Activated B cell treated with CpG ODN at 0.5 μM for 24 hours (primary cell): ENCODE measurements around the gene PXK. TPM values are rescaled to one million over a fixed set of nuclear protein-coding genes. Genes with fewer than 3 reads are reported as not detected.

ENCODE experiments used
- ATAC-seq: fragments of 200-7000 bp; cut with Tn5 transposase; one replicate; pipeline ENCODE4 v1.10.0; 2021; ENCODE audit warnings: low read depth, mild to moderate bottlenecking, moderate library complexity
- CTCF ChIA-PET: fragments of 350-600 bp; sonication (Branson Sonifier 250); formaldehyde crosslinking; loops from one replicate; lab custom pipeline; 2021; ENCODE audit warnings: antibody characterized with exemption; lab: Charles Lee
- POLR2A ChIA-PET: fragments of 350-600 bp; sonication (Branson Sonifier 250); formaldehyde crosslinking; loops from one replicate; lab custom pipeline; 2021; ENCODE audit warnings: antibody characterized with exemption; lab: Charles Lee
- DNase-seq: peaks from one replicate; pipeline ENCODE4 v3.0.0; 2022
- H3K27ac Mint-ChIP-seq: one replicate; pipeline ENCODE4 v1.8.0; 2020; ENCODE audit warnings: mixed read lengths
- H3K27me3 Mint-ChIP-seq: one replicate; pipeline ENCODE4 v1.8.0; 2021; ENCODE audit warnings: mixed read lengths
- H3K36me3 Mint-ChIP-seq: one replicate; pipeline ENCODE4 v1.8.0; 2021; ENCODE audit warnings: low read depth, mixed read lengths
- H3K4me1 Mint-ChIP-seq: one replicate; pipeline ENCODE4 v1.8.0; 2021; ENCODE audit warnings: mixed read lengths
- H3K4me3 Mint-ChIP-seq: one replicate; pipeline ENCODE4 v1.8.0; 2020; ENCODE audit warnings: mild to moderate bottlenecking, mixed read lengths
- H3K9me3 Mint-ChIP-seq: one replicate; pipeline ENCODE4 v1.8.0; 2020; ENCODE audit warnings: mixed read lengths
- CTCF ChIP-seq: fragments of 200-600 bp; IDR thresholded peaks from one replicate; pipeline ENCODE4 v1.8.0; 2022; ENCODE audit warnings: antibody characterized with exemption, mild to moderate bottlenecking
- intact Hi-C: fragments of 100-400 bp; cut with micrococcal nuclease; formaldehyde crosslinking; loops from one replicate; pipeline ENCODE4 v1.15.1; 2024
- total RNA-seq: library from RNA; stranded (reverse); gene quantifications from 2 replicates; pipeline ENCODE4 v1.2.3, GENCODE V29; 2022

Gene PXK
- total RNA-seq, 1 donor from 2014 or later = 81.3 TPM

DNA sequence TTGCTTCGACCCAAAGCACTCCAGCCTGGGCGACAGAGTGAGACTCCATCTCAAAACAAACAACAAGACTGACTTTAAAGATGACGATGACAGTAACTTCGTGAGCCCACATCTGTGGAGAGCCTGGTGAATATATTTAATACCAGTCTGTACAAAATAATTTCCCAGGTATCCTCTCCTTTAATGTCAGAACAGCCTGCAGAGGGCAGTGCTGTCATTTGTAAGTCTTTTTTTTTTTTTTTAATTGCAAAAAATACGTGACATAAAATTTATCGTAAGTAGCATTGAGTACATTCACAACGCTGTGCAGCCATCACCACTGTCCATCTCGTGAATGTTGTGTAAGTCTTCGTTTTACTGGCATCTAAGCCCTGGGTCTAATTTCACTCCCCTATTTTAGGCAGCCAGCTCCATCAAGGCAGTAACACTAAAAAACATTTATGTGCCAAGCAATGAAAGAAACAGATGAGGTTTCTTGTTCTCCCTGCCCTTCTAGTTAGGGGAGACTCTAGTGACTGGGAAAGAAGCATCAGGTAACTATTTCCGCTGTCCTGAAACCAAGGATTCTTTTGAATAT is 25.0 kb upstream of the PXK start:
- no peak for DNase-seq
- Mint-ChIP-seq H3K27ac (no peak overlapping the region), H3K4me3 (peak overlapping the region; percentile 98), H3K27me3 (no peaks in the 10 kb centered on the region), H3K36me3 (peaks cover 37% of the 10 kb centered on the region), H3K4me1 (peaks cover 29% of the 10 kb centered on the region), H3K9me3 (no peaks in the 10 kb centered on the region)
- ChIA-PET POLR2A (interaction anchor here (1.6 to 2.8 kb wide), 3 partner anchors 13 to 108 kb away, joined by 5 to 13 read pairs (median 9); no protein-coding TSS in a partner anchor), CTCF (interaction anchor here (0.8 to 4.5 kb wide), 29 partner anchors 10 to 405 kb away, joined by 3 to 60 read pairs (median 6); partner anchors contain the start of genes KCTD6 and PXK)
- intact Hi-C loops = loop anchor here (1.0 to 5.0 kb wide), 5 partner anchors 14 to 745 kb away; partner anchors contain the start of genes CFAP20DC, FLNB and SLMAP
- ATAC-seq = no peak
- TF ChIP-seq CTCF = no peak

GRCh38 chr3:58308728-58309127 is 24.0 kb upstream of the PXK start:
- Mint-ChIP-seq H3K36me3 (peaks cover 46% of the 10 kb centered on the region), H3K27me3 (no peaks in the 10 kb centered on the region), H3K4me1 (peaks cover 29% of the 10 kb centered on the region), H3K27ac (no peak overlapping the region), H3K9me3 (no peaks in the 10 kb centered on the region), H3K4me3 (no peak overlapping the region)
- ChIA-PET POLR2A (no interaction called here), CTCF (interaction anchor here (1.0 to 4.5 kb wide), 10 partner anchors 9 to 322 kb away, joined by 3 to 60 read pairs (median 18); partner anchors contain the start of gene KCTD6)
- ATAC-seq = no peak
- TF ChIP-seq CTCF = no peak
- no peak for DNase-seq
- intact Hi-C loops = loop anchor here (5.0 kb wide), 3 partner anchors 301 to 744 kb away; partner anchors contain the start of genes CFAP20DC, FLNB and SLMAP

GRCh38 chr3:58317811-58318210 is 14.9 kb upstream of the PXK start:
- Mint-ChIP-seq H3K9me3 (no peaks in the 10 kb centered on the region), H3K4me1 (peaks cover 5% of the 10 kb centered on the region), H3K27ac (no peak overlapping the region), H3K36me3 (peaks cover 60% of the 10 kb centered on the region), H3K27me3 (no peaks in the 10 kb centered on the region), H3K4me3 (no peak overlapping the region)
- intact Hi-C loops = no loop called here
- ATAC-seq (no peak), DNase-seq (no peak)
- CTCF ChIA-PET = interaction anchor here (0.8 to 3.8 kb wide), 5 partner anchors 11 to 313 kb away, joined by 3 to 30 read pairs (median 3); partner anchors contain the start of genes HTD2 and RPP14
- POLR2A ChIA-PET = no interaction called here
- TF ChIP-seq CTCF = no peak

GRCh38 chr3:58321791-58322190 is 10.9 kb upstream of the PXK start:
- ChIA-PET CTCF (interaction anchor here (0.5 to 2.8 kb wide), 11 partner anchors 10 to 308 kb away, joined by 3 to 23 read pairs (median 5); no protein-coding TSS in a partner anchor), POLR2A (interaction anchor here (0.6 to 2.2 kb wide), 3 partner anchors 15 to 117 kb away, joined by 3 to 9 read pairs (median 4); partner anchors contain the start of genes HTD2 and RPP14)
- no peak overlapping the region for H3K27ac Mint-ChIP-seq
- H3K9me3 Mint-ChIP-seq = no peaks in the 10 kb centered on the region
- intact Hi-C loops = loop anchor here (1.0 to 5.0 kb wide), 6 partner anchors 14 to 311 kb away; no protein-coding TSS in a partner anchor
- H3K4me1 Mint-ChIP-seq = peaks cover 38% of the 10 kb centered on the region
- H3K36me3 Mint-ChIP-seq = peaks cover 29% of the 10 kb centered on the region
- no peak for TF ChIP-seq CTCF
- ATAC-seq (no peak), DNase-seq (no peak)
- no peaks in the 10 kb centered on the region for H3K27me3 Mint-ChIP-seq
- H3K4me3 Mint-ChIP-seq = no peak overlapping the region

- ChIA-PET CTCF (interaction anchor here (0.6 to 2.8 kb wide), 7 partner anchors 9 to 307 kb away, joined by 3 to 23 read pairs (median 5); partner anchors contain the start of gene KCTD6), POLR2A (no interaction called here)
- no peak overlapping the region for H3K27ac Mint-ChIP-seq
Measured at GRCh38 chr3:58322793-58323192, 9.9 kb upstream of the PXK start.

More at GRCh38 chr3:58322793-58323192, 9.9 kb upstream of the PXK start:
- no peaks in the 10 kb centered on the region for H3K9me3 Mint-ChIP-seq
- no peak for TF ChIP-seq CTCF
- no peaks in the 10 kb centered on the region for H3K27me3 Mint-ChIP-seq
- intact Hi-C loops = loop anchor here (5.0 kb wide), 2 partner anchors 35 to 310 kb away; no protein-coding TSS in a partner anchor
- DNase-seq (no peak), ATAC-seq (no peak)
- peaks cover 38% of the 10 kb centered on the region for H3K4me1 Mint-ChIP-seq
- H3K36me3 Mint-ChIP-seq = peaks cover 20% of the 10 kb centered on the region
- H3K4me3 Mint-ChIP-seq = no peak overlapping the region
